HepG2 (cell line): ENCODE measurements around the gene SCGB3A2. TPM values are rescaled to one million over a fixed set of nuclear protein-coding genes. Genes with fewer than 3 reads are reported as not detected.

Experiments used
- ARNT2 ChIP-seq: sonication (generic); formaldehyde crosslinking; IDR thresholded peaks from 2 replicates; pipeline ENCODE4 v1.8.0; 2022; ENCODE audit warnings: mild to moderate bottlenecking, low read depth, missing genetic modification reagents, moderate library complexity
- BHLHE40 ChIP-seq: IDR thresholded peaks from 2 replicates; pipeline ENCODE4 v1.6.1; 2011; ENCODE audit warnings: low read length, improper control_type of control experiment
- CTCF ChIP-seq: sonication (generic); formaldehyde crosslinking; IDR thresholded peaks from 2 replicates; pipeline ENCODE4 v1.5.0; 2020; ENCODE audit warnings: mild to moderate bottlenecking, missing genetic modification reagents, moderate library complexity
- GATA4 ChIP-seq: sonication (generic); IDR thresholded peaks from 2 replicates; pipeline ENCODE4 v1.6.1; 2016; ENCODE audit warnings: antibody characterized with exemption, low read depth, borderline replicate concordance
- HMG20A ChIP-seq: IDR thresholded peaks from 2 replicates; pipeline ENCODE4 v1.6.1; 2016; ENCODE audit warnings: borderline replicate concordance
- PAX8 ChIP-seq: sonication (generic); formaldehyde crosslinking; IDR thresholded peaks from 2 replicates; pipeline ENCODE4 v1.8.0; 2022; ENCODE audit warnings: mild to moderate bottlenecking, missing genetic modification reagents, borderline replicate concordance
- REST ChIP-seq, 2 experiments: IDR thresholded peaks; 2 replicates each; pipeline ENCODE4 v1.6.1; 2011 to 2012; ENCODE audit warnings: low read length in 2 of 2, borderline replicate concordance in 1 of 2, low read depth in 1 of 2, mild to moderate bottlenecking in 1 of 2, moderate library complexity in 1 of 2
- SIX1 ChIP-seq: sonication (generic); formaldehyde crosslinking; IDR thresholded peaks from 2 replicates; pipeline ENCODE4 v1.4.0; 2020; ENCODE audit warnings: missing genetic modification reagents, borderline replicate concordance
- STAT5B ChIP-seq: sonication (generic); formaldehyde crosslinking; IDR thresholded peaks from 2 replicates; pipeline ENCODE4 v1.4.0; 2020; ENCODE audit warnings: missing genetic modification reagents
- TCF7L2 ChIP-seq: IDR thresholded peaks from 2 replicates; pipeline ENCODE4 v1.6.1; 2011; ENCODE audit warnings: mild to moderate bottlenecking, low read depth, low read length, moderate library complexity
- TEAD3 ChIP-seq: optimal IDR thresholded peaks from 2 replicates; pipeline ENCODE3; 2016; ENCODE audit warnings: borderline replicate concordance
- ZNF205 ChIP-seq: IDR thresholded peaks from 2 replicates; pipeline ENCODE4 v1.6.1; 2018; ENCODE audit warnings: missing biosample characterization, missing genetic modification reagents
- ZNF30 ChIP-seq: sonication (generic); formaldehyde crosslinking; IDR thresholded peaks from 2 replicates; pipeline ENCODE4 v1.5.0; 2020; ENCODE audit warnings: mild to moderate bottlenecking, missing genetic modification reagents
- ZNF337 ChIP-seq: sonication (generic); formaldehyde crosslinking; IDR thresholded peaks from 2 replicates; pipeline ENCODE4 v1.5.1; 2020; ENCODE audit warnings: missing genetic modification reagents, low read depth, mild to moderate bottlenecking, borderline replicate concordance
- ZNF441 ChIP-seq: sonication (generic); formaldehyde crosslinking; IDR thresholded peaks from 2 replicates; pipeline ENCODE4 v1.7.0; 2021; ENCODE audit warnings: missing genetic modification reagents, borderline replicate concordance
- ZNF451 ChIP-seq: sonication (generic); formaldehyde crosslinking; IDR thresholded peaks from 2 replicates; pipeline ENCODE4 v1.5.0; 2020; ENCODE audit warnings: mild to moderate bottlenecking, missing genetic modification reagents
- ZNF577 ChIP-seq: sonication (generic); formaldehyde crosslinking; IDR thresholded peaks from 2 replicates; pipeline ENCODE4 v1.4.0; 2020; ENCODE audit warnings: mild to moderate bottlenecking, low read depth, missing genetic modification reagents, borderline replicate concordance
- ZNF790 ChIP-seq: sonication (generic); formaldehyde crosslinking; IDR thresholded peaks from 2 replicates; pipeline ENCODE4 v1.8.0; 2022; ENCODE audit warnings: missing genetic modification reagents, mild to moderate bottlenecking, borderline replicate concordance
- ZNF850 ChIP-seq: sonication (generic); formaldehyde crosslinking; conservative IDR thresholded peaks from 2 replicates; pipeline ENCODE4 v1.9.0; 2021; ENCODE audit warnings: mild to moderate bottlenecking, missing genetic modification reagents
- polyA plus RNA-seq, 8 experiments: library from polyadenylated mRNA; depleted of rRNA in 3 of 8; stranded (reverse) in 7 of 8; unstranded in 1 of 8; fragments of >200 nt; fragmentation: Illumina TruSeq in 4 of 8; extraction: Trizol in 4 of 8; gene quantifications; 2 replicates each; pipeline versions ENCODE4 v1.2.1 to v1.2.3, GENCODE V29; 2011 to 2016; ENCODE audit warnings: low read depth in 4 of 8, missing spikeins in 1 of 8, mixed read lengths in 1 of 8; ENCODE audit not compliant: insufficient read depth in 1 of 8
- total RNA-seq, 5 experiments: library from RNA; depleted of rRNA; stranded (reverse); fragments of >200 nt; fragmentation: Illumina TruSeq; extraction: Trizol; gene quantifications; 2 replicates each; pipeline ENCODE4 v1.2.3, GENCODE V29; 2016; ENCODE audit warnings: low read depth in 1 of 5
- TF ChIP-seq, protein P1 (sequence below): sonication (generic); formaldehyde crosslinking; IDR thresholded peaks from 2 replicates; pipeline ENCODE4 v1.5.1; 2020; ENCODE audit warnings: mild to moderate bottlenecking, missing genetic modification reagents
- TF ChIP-seq, protein P2 (sequence below): sonication (generic); formaldehyde crosslinking; conservative IDR thresholded peaks from 2 replicates; pipeline ENCODE4 v1.8.0; 2022; ENCODE audit warnings: low read depth, missing genetic modification reagents

SCGB3A2 gene
- total and polyA plus RNA-seq, 2 of the 13 experiments (the other 11 are each of a cell fraction or from before 2014, with no cell fraction given): not detected

DNA sequence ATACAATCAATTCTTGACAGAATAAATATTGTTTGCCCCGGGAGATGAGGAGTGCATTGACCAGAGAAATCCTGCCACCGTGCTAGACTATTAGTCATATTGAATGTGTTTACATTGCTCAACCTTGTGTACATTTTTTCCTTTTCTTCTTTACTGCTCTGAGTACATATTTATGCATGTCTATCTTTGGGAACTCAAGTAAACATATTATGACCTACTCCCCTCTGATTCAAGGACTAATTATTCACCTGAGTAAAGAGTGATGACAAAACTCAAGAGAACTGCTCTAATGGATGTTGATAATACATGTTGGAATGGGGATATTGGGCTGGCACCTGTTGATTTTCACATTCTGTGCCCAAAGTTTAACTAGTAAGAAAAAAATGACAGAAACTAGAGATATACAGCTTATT is 43.1 kb upstream of the SCGB3A2 start (continued):
- TF ChIP-seq ZNF790 (CRISPR knock-in tag) (no peak), ZNF577 (no peak), TEAD3 (peak; percentile 96), PAX8 (CRISPR knock-in tag) (no peak), BHLHE40 (peak; percentile 90), ZNF205 (CRISPR knock-in tag) (peak; percentile 97), ZNF441 (CRISPR knock-in tag) (no peak), ZNF850 (CRISPR knock-in tag) (no peak), ZNF30 (no peak), ZNF451 (CRISPR knock-in tag) (no peak), STAT5B (CRISPR knock-in tag) (peak; percentile 95), SIX1 (CRISPR knock-in tag) (peak; percentile 95), REST (IDR thresholded peaks at IDR 0.05; ENCODE audit: borderline replicate concordance in 1 of 2, low read depth in 1 of 2, low read length in 2 of 2) (peak in 1 of 2 experiments; percentile 88; a peak in 2 of 4 replicates), CTCF (CRISPR knock-in tag) (no peak), ZNF337 (CRISPR knock-in tag) (no peak), ARNT2 (CRISPR knock-in tag) (0 out of 2 replicates have a peak, but pooled peaks have one; percentile 54), TCF7L2 (peak; percentile 96), GATA4 (peak; percentile 97), HMG20A (CRISPR knock-in tag) (peak; percentile 100)
- TF ChIP-seq, protein P1, sequence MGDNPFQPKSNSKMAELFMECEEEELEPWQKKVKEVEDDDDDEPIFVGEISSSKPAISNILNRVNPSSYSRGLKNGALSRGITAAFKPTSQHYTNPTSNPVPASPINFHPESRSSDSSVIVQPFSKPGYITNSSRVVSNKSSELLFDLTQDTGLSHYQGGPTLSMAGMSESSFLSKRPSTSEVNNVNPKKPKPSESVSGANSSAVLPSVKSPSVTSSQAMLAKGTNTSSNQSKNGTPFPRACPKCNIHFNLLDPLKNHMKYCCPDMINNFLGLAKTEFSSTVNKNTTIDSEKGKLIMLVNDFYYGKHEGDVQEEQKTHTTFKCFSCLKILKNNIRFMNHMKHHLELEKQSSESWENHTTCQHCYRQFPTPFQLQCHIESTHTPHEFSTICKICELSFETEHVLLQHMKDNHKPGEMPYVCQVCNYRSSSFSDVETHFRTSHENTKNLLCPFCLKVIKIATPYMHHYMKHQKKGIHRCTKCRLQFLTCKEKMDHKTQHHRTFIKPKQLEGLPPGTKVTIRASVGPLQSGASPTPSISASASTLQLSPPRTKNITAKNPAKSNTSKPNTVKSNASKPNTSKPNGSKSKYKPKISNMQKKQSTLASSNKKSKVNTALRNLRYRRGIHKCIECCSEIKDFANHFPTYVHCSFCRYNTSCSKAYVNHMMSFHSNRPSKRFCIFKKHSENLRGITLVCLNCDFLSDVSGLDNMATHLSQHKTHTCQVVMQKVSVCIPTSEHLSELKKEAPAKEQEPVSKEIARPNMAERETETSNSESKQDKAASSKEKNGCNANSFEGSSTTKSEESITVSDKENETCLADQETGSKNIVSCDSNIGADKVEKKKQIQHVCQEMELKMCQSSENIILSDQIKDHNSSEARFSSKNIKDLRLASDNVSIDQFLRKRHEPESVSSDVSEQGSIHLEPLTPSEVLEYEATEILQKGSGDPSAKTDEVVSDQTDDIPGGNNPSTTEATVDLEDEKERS (CRISPR knock-in tag): peak; percentile 85; the same call in 1 of the 2 replicates
- TF ChIP-seq, protein P2, sequence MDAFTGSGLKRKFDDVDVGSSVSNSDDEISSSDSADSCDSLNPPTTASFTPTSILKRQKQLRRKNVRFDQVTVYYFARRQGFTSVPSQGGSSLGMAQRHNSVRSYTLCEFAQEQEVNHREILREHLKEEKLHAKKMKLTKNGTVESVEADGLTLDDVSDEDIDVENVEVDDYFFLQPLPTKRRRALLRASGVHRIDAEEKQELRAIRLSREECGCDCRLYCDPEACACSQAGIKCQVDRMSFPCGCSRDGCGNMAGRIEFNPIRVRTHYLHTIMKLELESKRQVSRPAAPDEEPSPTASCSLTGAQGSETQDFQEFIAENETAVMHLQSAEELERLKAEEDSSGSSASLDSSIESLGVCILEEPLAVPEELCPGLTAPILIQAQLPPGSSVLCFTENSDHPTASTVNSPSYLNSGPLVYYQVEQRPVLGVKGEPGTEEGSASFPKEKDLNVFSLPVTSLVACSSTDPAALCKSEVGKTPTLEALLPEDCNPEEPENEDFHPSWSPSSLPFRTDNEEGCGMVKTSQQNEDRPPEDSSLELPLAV (CRISPR knock-in tag): 0 out of 2 replicates have a peak, but pooled peaks have one; percentile 74
